NCI-H187 (cell line): ENCODE data around the gene CTSO.
A peak's percentile ranks its signal among the peaks of the same experiment; 100 is the strongest.

Experiments used
- DNase-seq, 2 experiments: peaks; one replicate each; lab custom pipeline; 2025; lab: John Stamatoyannopoulos, UW

CTSO gene

GRCh38 chr4:155953151-155954117, at the start of gene CTSO:
Gene CTSO (minus strand): TSS chr4:155953866. CDS start chr4:155953847, 19 bp downstream.
- peak; percentile 17 to 47 for DNase-seq

- DNase-seq, result no peak
Observed at GRCh38 chr4:156000491-156000890, 46.8 kb upstream of the CTSO start.

- no peak for DNase-seq
Observed at GRCh38 chr4:155999725-156000124, 46.1 kb upstream of the CTSO start.

- no peak for DNase-seq
Observed at GRCh38 chr4:155995069-155995468, 41.4 kb upstream of the CTSO start.

GRCh38 chr4:155984106-155984797, 30.6 kb upstream of the CTSO start:
- no peak for DNase-seq

GRCh38 chr4:155982736-155983385, 29.2 kb upstream of the CTSO start:
- DNase-seq, result no peak

GRCh38 chr4:155978810-155979209, 25.1 kb upstream of the CTSO start:
- DNase-seq, result no peak

- no peak for DNase-seq
Observed at GRCh38 chr4:155975511-155975910, 21.8 kb upstream of the CTSO start.

- no peak for DNase-seq
Observed at GRCh38 chr4:155974996-155975395, 21.3 kb upstream of the CTSO start.

- no peak for DNase-seq
Observed at GRCh38 chr4:155974476-155974749, 20.7 kb upstream of the CTSO start.

- no peak for DNase-seq
Observed at GRCh38 chr4:155973639-155974475, 20.2 kb upstream of the CTSO start.

- no peak for DNase-seq
Observed at GRCh38 chr4:155972098-155972497, 18.4 kb upstream of the CTSO start.

GRCh38 chr4:155966731-155967395, 13.2 kb upstream of the CTSO start:
- no peak for DNase-seq

GRCh38 chr4:155966171-155966570, 12.5 kb upstream of the CTSO start:
- no peak for DNase-seq

- no peak for DNase-seq
Observed at GRCh38 chr4:155964016-155964891, 10.6 kb upstream of the CTSO start.

GRCh38 chr4:155962767-155963166, 9.1 kb upstream of the CTSO start:
- no peak for DNase-seq

- DNase-seq, result no peak
Observed at GRCh38 chr4:155961575-155961974, 7.9 kb upstream of the CTSO start.

- no peak for DNase-seq
Observed at GRCh38 chr4:155960522-155960921, 6.9 kb upstream of the CTSO start.

GRCh38 chr4:155959417-155959816, 5.8 kb upstream of the CTSO start:
- no peak for DNase-seq

GRCh38 chr4:155956461-155956860, 2.8 kb upstream of the CTSO start:
- DNase-seq, result no peak
